Mesendoderm (in vitro differentiated cells): ENCODE measurements around the gene GTF3C4. TPM values are rescaled to one million over a fixed set of nuclear protein-coding genes. Genes with fewer than 3 reads are reported as not detected.

Source experiments
- DNase-seq: peaks from one replicate; pipeline ENCODE4 v3.0.0; 2013
- H2AK5ac ChIP-seq: 2 replicates; pipeline ENCODE4 v1.6.1; 2013; ENCODE audit warnings: low read length, inconsistent platforms
- H2BK120ac ChIP-seq: 2 replicates; pipeline ENCODE4 v1.6.1; 2013; ENCODE audit warnings: low read depth, mild to moderate bottlenecking, low read length, moderate library complexity, mixed read lengths
- H2BK15ac ChIP-seq: replicated peaks from 2 replicates; pipeline ENCODE4 v1.6.1; 2013; ENCODE audit warnings: low read depth, mild to moderate bottlenecking, moderate library complexity
- H2BK5ac ChIP-seq: 2 replicates; pipeline ENCODE4 v1.6.1; 2013; ENCODE audit warnings: low read length, inconsistent platforms
- H3K18ac ChIP-seq: 2 replicates; pipeline ENCODE4 v1.6.1; 2013; ENCODE audit warnings: mild to moderate bottlenecking, low read length, mixed read lengths
- H3K23ac ChIP-seq: one replicate; pipeline ENCODE4 v1.6.1; 2013; ENCODE audit warnings: low read length
- H3K27ac ChIP-seq: 2 replicates; pipeline ENCODE4 v1.5.1; 2013; ENCODE audit warnings: low read depth, mild to moderate bottlenecking, inconsistent platforms, low read length, moderate library complexity
- H3K27me3 ChIP-seq: 2 replicates; pipeline ENCODE4 v1.6.1; 2013; ENCODE audit warnings: low read length, control low read depth, mild to moderate bottlenecking, inconsistent platforms; ENCODE audit not compliant: insufficient read depth, poor library complexity
- H3K36me3 ChIP-seq: 2 replicates; pipeline ENCODE4 v1.6.1; 2013; ENCODE audit warnings: low read length, inconsistent platforms; ENCODE audit not compliant: control insufficient read depth, insufficient read depth
- H3K4ac ChIP-seq: one replicate; pipeline ENCODE4 v1.6.1; 2013; ENCODE audit warnings: low read depth, mild to moderate bottlenecking, low read length, moderate library complexity
- H3K4me1 ChIP-seq: 2 replicates; pipeline ENCODE4 v1.6.1; 2013; ENCODE audit warnings: low read depth, low read length, inconsistent platforms; ENCODE audit not compliant: control insufficient read depth
- H3K4me2 ChIP-seq: 2 replicates; pipeline ENCODE4 v1.6.1; 2013; ENCODE audit warnings: low read length
- H3K4me3 ChIP-seq: 2 replicates; pipeline ENCODE4 v1.5.1; 2013; ENCODE audit warnings: mild to moderate bottlenecking, low read length
- H3K56ac ChIP-seq: one replicate; pipeline ENCODE4 v1.6.1; 2013; ENCODE audit warnings: low read length
- H3K79me1 ChIP-seq: 2 replicates; pipeline ENCODE4 v1.6.1; 2013; ENCODE audit warnings: low read length, inconsistent platforms
- H3K79me2 ChIP-seq: 2 replicates; pipeline ENCODE4 v1.6.1; 2013; ENCODE audit warnings: mild to moderate bottlenecking, low read length; ENCODE audit not compliant: control insufficient read depth, insufficient read depth
- H3K9ac ChIP-seq: 2 replicates; pipeline ENCODE4 v1.6.1; 2013; ENCODE audit warnings: low read length, inconsistent platforms
- H4K5ac ChIP-seq: one replicate; pipeline ENCODE4 v1.6.1; 2013; ENCODE audit warnings: low read length
- H4K8ac ChIP-seq: one replicate; pipeline ENCODE4 v1.6.1; 2013; ENCODE audit warnings: low read depth, mild to moderate bottlenecking, control low read depth, low read length, moderate library complexity
- WGBS: extraction: QIAGEN DNeasy Blood & Tissue Kit; methylation state at CpG from one replicate; pipeline ENCODE4 v1.1.7; 2013; ENCODE audit warnings: low lambda C conversion rate, missing lambda C conversion rate; ENCODE audit not compliant: insufficient coverage; ENCODE audit errors: extremely low coverage; 5-methylcytosine and 5-hydroxymethylcytosine counted together
- polyA plus RNA-seq, 2 experiments: library from polyadenylated mRNA; stranded (reverse); fragments of 200-250 nt; gene quantifications; one replicate each; pipeline ENCODE4 v1.2.3, GENCODE V29; 2013

GTF3C4 gene, protein sequence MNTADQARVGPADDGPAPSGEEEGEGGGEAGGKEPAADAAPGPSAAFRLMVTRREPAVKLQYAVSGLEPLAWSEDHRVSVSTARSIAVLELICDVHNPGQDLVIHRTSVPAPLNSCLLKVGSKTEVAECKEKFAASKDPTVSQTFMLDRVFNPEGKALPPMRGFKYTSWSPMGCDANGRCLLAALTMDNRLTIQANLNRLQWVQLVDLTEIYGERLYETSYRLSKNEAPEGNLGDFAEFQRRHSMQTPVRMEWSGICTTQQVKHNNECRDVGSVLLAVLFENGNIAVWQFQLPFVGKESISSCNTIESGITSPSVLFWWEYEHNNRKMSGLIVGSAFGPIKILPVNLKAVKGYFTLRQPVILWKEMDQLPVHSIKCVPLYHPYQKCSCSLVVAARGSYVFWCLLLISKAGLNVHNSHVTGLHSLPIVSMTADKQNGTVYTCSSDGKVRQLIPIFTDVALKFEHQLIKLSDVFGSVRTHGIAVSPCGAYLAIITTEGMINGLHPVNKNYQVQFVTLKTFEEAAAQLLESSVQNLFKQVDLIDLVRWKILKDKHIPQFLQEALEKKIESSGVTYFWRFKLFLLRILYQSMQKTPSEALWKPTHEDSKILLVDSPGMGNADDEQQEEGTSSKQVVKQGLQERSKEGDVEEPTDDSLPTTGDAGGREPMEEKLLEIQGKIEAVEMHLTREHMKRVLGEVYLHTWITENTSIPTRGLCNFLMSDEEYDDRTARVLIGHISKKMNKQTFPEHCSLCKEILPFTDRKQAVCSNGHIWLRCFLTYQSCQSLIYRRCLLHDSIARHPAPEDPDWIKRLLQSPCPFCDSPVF
- polyA plus RNA-seq (2013, experiment 1 of 2) = 27.4 TPM
- 26.7 TPM for polyA plus RNA-seq (2013, experiment 2 of 2)

DNA sequence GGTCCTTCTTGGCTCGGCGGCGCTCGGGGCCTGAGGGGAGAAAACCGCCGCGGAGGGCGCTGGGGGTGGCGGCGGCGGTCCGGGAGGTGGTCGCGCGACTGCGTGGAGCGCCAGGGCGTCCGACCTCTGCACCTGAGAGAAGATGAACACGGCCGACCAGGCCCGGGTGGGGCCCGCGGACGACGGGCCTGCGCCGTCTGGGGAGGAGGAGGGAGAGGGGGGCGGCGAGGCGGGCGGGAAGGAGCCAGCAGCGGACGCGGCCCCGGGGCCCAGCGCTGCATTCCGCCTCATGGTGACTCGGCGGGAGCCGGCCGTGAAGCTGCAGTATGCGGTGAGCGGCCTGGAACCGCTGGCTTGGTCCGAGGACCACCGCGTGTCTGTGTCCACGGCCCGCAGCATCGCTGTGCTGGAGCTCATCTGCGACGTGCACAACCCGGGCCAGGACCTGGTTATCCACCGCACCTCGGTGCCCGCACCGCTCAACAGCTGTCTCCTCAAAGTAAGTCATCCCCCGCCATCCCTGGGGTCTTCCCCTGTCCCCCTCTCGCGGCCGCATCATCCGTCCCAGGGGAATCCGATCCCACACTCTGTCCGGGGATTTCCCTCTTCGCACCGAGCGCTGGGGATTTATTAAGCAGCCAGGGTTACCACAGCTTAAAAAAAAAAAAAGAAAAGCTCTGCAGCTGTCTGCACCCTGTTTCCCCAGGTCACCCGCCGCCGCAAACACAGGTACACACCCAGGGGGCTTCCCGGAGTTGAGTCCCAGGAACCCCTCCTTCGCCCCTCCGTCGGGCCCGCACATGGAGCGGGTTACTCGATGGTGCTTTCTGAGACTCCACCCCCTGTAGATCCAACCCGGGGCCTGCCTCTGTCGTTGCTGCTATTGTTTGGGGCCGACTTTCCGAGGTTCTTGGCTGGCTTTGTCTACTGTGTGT lies at the start of gene GTF3C4:
GTF3C4 (plus strand) TSS at position 8 of the 935 bp plus-strand sequence; CDS start at position 143, 135 bp downstream.
- Histone ChIP-seq H3K27ac (peak within 1 kb of the TSS; percentile 99), H3K36me3 (no peaks in the 10 kb centered on the region), H3K18ac (peak within 1 kb of the TSS; percentile 77), H4K5ac (peak within 1 kb of the TSS; percentile 97), H3K79me1 (peaks cover 4% of the 10 kb centered on the region), H2AK5ac (peak within 1 kb of the TSS; percentile 89), H2BK15ac (no peak within 1 kb of the TSS), H3K4me1 (peaks cover 3% of the 10 kb centered on the region), H4K8ac (no peak within 1 kb of the TSS), H3K9ac (peak within 1 kb of the TSS; percentile 99), H3K4me2 (peak within 1 kb of the TSS; percentile 84), H2BK120ac (peak within 1 kb of the TSS; percentile 31), H3K23ac (peak within 1 kb of the TSS; percentile 99), H3K27me3 (no peaks in the 10 kb centered on the region), H3K4me3 (peak within 1 kb of the TSS; percentile 99), H3K79me2 (peaks cover 69% of the 10 kb centered on the region), H3K56ac (peak within 1 kb of the TSS; percentile 100), H3K4ac (peak within 1 kb of the TSS; percentile 93), H2BK5ac (peak within 1 kb of the TSS; percentile 98)
- no CpG with 5 or more reads among the region's 82 CpGs for WGBS
- peak; percentile 72 for DNase-seq

DNA sequence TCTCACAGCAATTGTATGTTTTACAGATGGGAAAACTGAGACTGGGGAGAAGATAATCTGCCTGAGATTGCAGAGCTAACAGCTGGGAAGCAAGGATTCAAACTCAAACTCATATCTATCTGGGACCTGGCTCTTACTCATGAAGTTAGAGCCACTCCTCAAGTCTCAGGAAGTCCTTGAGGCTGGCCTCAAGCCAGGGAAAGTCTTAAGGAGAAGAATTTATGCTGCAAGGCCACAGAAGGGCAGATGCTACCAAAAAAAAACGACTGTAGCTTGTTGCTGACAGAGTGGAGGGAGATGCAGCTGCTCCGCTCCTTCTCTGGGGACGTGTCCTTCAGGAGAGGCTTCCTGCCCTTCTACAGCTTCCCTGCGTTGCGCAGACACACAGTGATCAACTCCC lies 48.1 kb upstream of the GTF3C4 start:
- Histone ChIP-seq H3K27me3 (no peaks in the 10 kb centered on the region), H3K9ac (no peak overlapping the region), H3K18ac (no peak overlapping the region), H3K4me2 (no peak overlapping the region), H2BK5ac (no peak overlapping the region), H3K56ac (no peak overlapping the region), H2BK15ac (no peak overlapping the region), H2BK120ac (no peak overlapping the region), H3K36me3 (peaks cover 15% of the 10 kb centered on the region), H4K8ac (no peak overlapping the region), H3K4me1 (no peaks in the 10 kb centered on the region), H3K4ac (no peak overlapping the region), H3K23ac (no peak overlapping the region), H3K79me1 (no peaks in the 10 kb centered on the region), H3K4me3 (no peak overlapping the region), H4K5ac (no peak overlapping the region), H2AK5ac (no peak overlapping the region), H3K79me2 (no peaks in the 10 kb centered on the region), H3K27ac (no peak overlapping the region)
- WGBS = no CpG with 5 or more reads among the region's 5 CpGs
- DNase-seq = no peak

DNA sequence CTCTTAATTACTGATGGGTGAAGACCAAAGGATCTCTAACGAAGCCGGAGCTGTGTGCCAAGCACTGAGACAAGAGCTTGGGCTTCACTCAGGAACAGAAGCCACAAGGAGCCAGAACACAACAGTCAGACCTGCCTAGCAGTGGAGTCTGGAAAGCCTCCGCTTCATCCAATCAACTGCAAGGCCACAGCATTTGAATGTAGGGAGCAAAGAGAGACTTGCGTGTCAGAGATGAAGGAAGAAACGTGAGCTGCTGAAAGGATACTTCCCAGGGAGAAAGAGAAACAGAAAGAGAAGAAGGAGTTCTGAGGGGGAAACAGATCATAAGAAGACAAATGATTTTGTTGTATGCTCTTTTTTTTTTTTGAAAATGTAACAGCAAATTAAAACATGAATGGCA lies 44.0 kb upstream of the GTF3C4 start:
- H3K36me3 ChIP-seq = peaks cover 8% of the 10 kb centered on the region
- no peak overlapping the region for H3K4ac ChIP-seq
- no peak overlapping the region for H2BK5ac ChIP-seq
- no peaks in the 10 kb centered on the region for H3K27me3 ChIP-seq
- H4K5ac ChIP-seq = no peak overlapping the region
- H2BK120ac ChIP-seq = no peak overlapping the region
- H3K4me1 ChIP-seq = no peaks in the 10 kb centered on the region
- no peak overlapping the region for H2AK5ac ChIP-seq
- H3K4me3 ChIP-seq = no peak overlapping the region
- no peak overlapping the region for H2BK15ac ChIP-seq
- H3K27ac ChIP-seq = no peak overlapping the region
- no peaks in the 10 kb centered on the region for H3K79me2 ChIP-seq
- no peak overlapping the region for H3K18ac ChIP-seq
- H3K23ac ChIP-seq = no peak overlapping the region
- DNase-seq = no peak
- no peak overlapping the region for H4K8ac ChIP-seq
- no peaks in the 10 kb centered on the region for H3K79me1 ChIP-seq
- no peak overlapping the region for H3K4me2 ChIP-seq
- H3K56ac ChIP-seq = no peak overlapping the region
- no CpG with 5 or more reads among the region's 5 CpGs for WGBS
- H3K9ac ChIP-seq = no peak overlapping the region

DNA sequence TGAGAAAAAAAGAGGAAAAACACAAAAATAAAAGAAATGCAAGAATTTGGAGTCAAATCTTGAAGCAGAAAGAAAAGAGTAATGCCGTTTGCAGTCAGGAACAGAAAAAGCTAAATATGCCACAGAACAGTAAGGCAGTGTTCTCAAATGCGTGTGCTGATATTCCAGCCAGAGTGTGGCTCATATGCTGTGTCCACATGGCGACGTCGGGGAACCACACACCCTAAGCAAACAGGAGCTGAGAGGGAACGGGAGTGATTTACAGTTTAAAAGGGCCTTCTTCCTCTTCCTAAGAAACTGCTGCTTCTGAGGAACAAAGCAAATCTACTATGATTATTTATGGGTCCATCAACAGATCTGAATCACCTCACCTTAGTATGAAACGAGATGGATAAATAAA lies 43.2 kb upstream of the GTF3C4 start:
- Histone ChIP-seq H3K4ac (no peak overlapping the region), H2BK15ac (no peak overlapping the region), H3K36me3 (peaks cover 6% of the 10 kb centered on the region), H4K8ac (no peak overlapping the region), H3K56ac (no peak overlapping the region), H3K27me3 (no peaks in the 10 kb centered on the region), H2BK5ac (no peak overlapping the region), H3K4me1 (no peaks in the 10 kb centered on the region), H3K23ac (no peak overlapping the region), H3K4me3 (no peak overlapping the region), H3K79me1 (no peaks in the 10 kb centered on the region), H3K9ac (no peak overlapping the region), H3K79me2 (no peaks in the 10 kb centered on the region), H2BK120ac (no peak overlapping the region), H4K5ac (no peak overlapping the region), H3K27ac (no peak overlapping the region), H2AK5ac (no peak overlapping the region), H3K18ac (no peak overlapping the region), H3K4me2 (no peak overlapping the region)
- no peak for DNase-seq
- WGBS = no CpG with 5 or more reads among the region's 7 CpGs

DNA sequence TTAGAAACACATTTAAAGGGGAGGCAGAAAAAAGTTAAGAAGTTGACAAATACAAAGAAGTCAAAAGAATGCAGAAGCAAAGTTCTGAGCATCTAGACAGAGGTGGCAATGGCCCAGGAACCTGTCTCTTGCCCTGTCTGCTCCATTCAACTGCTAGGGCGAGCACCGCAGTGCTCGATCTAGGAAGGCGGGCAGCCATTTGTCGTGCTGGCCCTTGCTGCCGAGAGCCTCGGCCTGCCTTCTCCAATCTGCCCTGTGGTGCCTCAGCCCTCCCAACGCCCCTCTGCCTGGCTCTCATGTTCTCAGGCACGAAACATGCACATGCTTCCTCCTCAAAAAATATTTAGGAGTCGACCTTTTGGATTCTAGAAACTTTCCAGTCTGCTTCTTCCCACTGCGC lies 42.7 kb upstream of the GTF3C4 start:
- H3K9ac ChIP-seq = no peak overlapping the region
- H4K8ac ChIP-seq = no peak overlapping the region
- H3K4ac ChIP-seq = no peak overlapping the region
- no peaks in the 10 kb centered on the region for H3K79me2 ChIP-seq
- peaks cover 4% of the 10 kb centered on the region for H3K36me3 ChIP-seq
- no peak overlapping the region for H3K4me2 ChIP-seq
- no peak overlapping the region for H2BK15ac ChIP-seq
- no peak overlapping the region for H3K23ac ChIP-seq
- H3K27me3 ChIP-seq = no peaks in the 10 kb centered on the region
- no peak overlapping the region for H2AK5ac ChIP-seq
- H3K18ac ChIP-seq = no peak overlapping the region
- no peak for DNase-seq
- no peaks in the 10 kb centered on the region for H3K4me1 ChIP-seq
- no peak overlapping the region for H3K56ac ChIP-seq
- no peaks in the 10 kb centered on the region for H3K79me1 ChIP-seq
- no CpG with 5 or more reads among the region's 11 CpGs for WGBS
- H4K5ac ChIP-seq = no peak overlapping the region
- H3K4me3 ChIP-seq = no peak overlapping the region
- no peak overlapping the region for H3K27ac ChIP-seq
- no peak overlapping the region for H2BK5ac ChIP-seq
- H2BK120ac ChIP-seq = no peak overlapping the region
